ENCODE results near the gene TFDP2. TPM values are rescaled to one million over a fixed set of nuclear protein-coding genes. Genes with fewer than 3 reads are reported as not detected.
"Not testable (repeated sequence)": the region's sequence is repeated elsewhere in the genome, so short reads cannot be mapped to it uniquely, and the experiment has no call there.

Gene TFDP2
- total RNA-seq, 1 donor from 2014 or later = 69.0 TPM

DNA sequence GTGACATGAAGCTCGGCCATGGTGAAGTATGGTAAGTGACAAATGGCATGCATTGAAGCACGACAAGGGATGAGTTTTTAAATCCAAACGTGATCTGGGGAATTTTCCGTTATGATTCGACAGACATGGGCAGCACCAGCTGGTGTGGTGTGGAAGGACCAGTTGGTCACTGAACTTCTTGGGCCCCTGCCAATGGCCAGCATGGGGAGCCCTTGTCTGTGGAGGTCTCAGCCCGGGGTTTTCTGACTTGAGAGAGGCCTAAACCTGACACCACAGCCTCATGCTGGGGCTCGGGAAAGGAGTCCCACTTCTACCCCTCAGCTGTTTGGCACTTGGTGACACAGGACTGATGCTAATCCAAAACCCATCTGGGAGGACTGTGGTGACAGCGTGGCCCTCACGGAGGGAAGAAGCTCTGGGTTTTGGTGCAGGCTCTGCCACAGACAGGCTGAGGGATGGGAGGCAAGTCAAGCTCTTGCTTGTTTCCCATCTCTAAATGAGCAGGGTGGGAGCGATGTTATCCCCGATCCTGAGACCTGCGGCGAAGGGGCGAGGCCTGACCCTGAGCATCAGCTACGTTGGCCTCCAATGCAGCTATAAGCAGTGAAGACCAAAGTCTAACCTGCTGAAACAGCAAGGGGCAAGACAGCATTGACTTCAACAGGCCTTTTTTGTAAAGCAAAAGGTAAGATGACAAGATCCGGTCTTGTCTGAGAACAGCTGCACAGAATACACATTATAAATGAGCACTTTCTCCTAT is 203.4 kb downstream of the TFDP2 start:
- ATAC-seq = no peak
- intact Hi-C loops (cut with DNase I) = no loop called here
- no peak for DNase-seq (ENCODE audit: low spot score)

DNA sequence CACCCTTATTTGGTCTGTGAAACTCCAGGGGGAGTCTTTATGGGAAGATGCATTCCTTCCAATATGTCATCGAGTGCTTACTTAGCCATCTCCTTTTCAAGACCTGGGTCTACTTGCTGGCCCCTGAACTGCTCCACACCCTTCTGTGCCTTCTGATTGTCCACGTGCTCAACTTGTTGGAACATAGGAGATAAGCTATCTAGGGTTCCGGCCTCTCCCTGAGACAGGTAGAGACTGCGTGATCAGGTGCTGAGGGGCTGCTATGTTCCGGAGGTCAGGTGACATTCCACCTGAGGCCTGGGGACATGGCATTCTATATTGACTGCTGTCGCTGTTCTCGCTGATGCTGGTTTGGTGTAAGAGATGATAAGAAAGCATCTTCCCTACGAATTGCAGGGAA is 207.3 kb downstream of the TFDP2 start:
- intact Hi-C loops (cut with DNase I) = no loop called here
- no peak for DNase-seq (ENCODE audit: low spot score)
- no peak for ATAC-seq

DNA sequence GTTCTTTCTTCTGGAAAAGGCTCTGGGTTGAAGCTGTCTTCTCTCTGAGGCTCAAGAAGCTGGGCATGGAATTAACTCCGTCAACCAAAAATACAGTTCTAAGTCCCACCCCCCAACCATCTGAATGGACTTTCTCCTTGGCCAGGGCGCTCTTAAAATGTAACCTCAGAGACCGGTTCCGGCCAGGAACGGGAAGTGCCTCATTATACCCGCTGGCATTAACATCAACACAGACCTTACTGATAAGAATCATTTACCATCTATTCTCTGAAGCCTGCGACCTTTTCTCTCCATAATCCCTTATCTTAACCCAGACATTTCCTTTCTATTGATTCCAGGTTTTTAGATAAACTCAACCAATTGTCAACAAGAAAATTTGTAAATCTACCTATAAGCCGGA is 208.3 kb downstream of the TFDP2 start:
- intact Hi-C loops (cut with DNase I) = no loop called here
- ATAC-seq = no peak
- no peak for DNase-seq (ENCODE audit: low spot score)

DNA sequence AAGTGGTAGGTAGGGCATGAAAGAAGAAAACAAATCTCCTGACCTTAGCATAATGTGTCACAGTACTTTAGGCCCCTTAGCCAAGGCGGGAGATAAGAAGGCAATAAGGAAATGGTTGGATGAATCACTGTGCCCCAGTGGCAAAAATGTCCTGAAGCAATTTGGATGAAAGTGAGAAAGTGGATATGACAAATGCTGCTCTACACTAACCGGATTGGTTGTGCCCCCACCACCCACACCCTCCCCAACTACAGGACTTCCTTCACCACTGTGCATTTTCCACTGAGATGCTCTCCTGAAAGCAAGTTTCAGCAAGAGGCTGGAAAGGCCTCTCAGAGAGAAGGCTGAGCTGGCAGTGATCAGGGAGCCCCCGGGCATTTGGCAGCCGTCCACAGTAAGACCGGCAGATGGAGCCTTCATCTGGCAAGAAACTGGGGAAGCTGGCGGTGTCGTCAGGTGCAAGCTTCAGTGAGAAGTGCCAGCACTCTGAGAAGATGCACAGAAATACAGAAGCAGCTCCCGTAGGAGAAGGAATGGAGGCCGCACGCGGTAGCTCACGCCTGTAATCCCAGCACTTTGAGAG is 209.1 kb downstream of the TFDP2 start:
- intact Hi-C loops (cut with DNase I) = no loop called here
- DNase-seq (ENCODE audit: low spot score) = no peak
- ATAC-seq = no peak

DNA sequence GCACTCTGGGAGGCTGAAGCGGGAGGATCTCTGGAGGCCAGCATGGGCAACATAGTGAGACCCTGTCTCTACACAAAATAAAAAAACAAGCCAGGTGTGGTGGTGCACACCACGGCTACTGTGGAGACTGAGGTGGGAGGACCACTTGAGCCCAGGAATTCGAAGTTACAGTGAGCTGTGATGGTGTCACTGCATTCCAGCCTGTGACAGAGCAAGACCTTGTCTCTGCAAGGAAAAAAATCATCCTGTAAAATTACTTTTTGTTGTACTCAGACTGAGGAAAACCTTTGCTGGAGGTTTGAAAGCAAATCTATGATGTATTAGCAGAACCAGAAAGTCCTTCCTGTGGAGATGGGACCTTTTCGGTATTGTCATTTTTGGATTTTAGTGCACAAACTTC is 209.6 kb downstream of the TFDP2 start:
- intact Hi-C loops (cut with DNase I) = no loop called here
- no peak for DNase-seq (ENCODE audit: low spot score)
- ATAC-seq = no peak

DNA sequence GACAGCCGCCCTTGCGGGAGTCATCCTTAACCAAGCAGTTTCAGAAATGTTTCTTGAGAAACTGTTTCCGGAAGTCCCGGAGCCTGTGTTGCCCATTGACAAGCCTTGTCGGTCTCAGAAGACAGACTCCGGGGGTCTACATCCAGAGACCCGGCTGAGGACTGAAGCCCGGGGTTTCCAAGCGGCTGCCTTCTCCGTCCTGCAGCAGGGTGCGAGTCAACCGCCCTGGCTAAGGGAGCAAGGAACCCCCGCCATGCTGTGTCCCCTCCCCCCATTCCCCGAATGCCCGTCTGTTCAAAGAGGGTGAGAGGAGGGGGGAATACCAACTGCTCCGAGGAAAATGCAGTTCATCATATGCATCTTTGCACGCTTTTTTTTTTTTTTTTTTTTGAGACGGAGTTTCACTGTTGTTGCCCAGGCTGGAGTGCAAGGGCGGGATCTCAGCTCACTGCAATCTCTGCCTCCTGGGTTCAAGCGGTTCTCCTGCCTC is 211.3 kb downstream of the TFDP2 start:
- DNase-seq (ENCODE audit: low spot score) = no peak
- ATAC-seq = no peak
- intact Hi-C loops (cut with DNase I) = no loop called here

DNA sequence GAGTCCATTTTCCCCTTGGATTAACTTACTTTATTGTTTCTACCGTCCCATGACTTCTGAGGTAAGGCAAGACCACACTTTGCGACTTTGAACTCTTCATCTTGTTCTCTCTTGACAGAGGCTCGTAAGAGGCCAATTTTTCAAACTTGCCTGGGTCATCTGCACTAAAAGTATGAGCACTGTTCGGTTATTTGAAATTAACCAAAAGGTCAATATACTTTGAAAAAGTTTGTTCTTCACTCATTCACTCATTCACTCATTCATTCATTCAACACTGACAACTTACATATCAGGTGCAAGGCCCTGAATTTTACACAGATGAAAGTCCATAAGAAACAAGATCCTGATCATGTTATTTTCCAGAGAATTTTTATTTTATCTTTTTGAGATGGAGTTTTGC is 215.0 kb downstream of the TFDP2 start:
- ATAC-seq = no peak
- intact Hi-C loops (cut with DNase I) = no loop called here

DNA sequence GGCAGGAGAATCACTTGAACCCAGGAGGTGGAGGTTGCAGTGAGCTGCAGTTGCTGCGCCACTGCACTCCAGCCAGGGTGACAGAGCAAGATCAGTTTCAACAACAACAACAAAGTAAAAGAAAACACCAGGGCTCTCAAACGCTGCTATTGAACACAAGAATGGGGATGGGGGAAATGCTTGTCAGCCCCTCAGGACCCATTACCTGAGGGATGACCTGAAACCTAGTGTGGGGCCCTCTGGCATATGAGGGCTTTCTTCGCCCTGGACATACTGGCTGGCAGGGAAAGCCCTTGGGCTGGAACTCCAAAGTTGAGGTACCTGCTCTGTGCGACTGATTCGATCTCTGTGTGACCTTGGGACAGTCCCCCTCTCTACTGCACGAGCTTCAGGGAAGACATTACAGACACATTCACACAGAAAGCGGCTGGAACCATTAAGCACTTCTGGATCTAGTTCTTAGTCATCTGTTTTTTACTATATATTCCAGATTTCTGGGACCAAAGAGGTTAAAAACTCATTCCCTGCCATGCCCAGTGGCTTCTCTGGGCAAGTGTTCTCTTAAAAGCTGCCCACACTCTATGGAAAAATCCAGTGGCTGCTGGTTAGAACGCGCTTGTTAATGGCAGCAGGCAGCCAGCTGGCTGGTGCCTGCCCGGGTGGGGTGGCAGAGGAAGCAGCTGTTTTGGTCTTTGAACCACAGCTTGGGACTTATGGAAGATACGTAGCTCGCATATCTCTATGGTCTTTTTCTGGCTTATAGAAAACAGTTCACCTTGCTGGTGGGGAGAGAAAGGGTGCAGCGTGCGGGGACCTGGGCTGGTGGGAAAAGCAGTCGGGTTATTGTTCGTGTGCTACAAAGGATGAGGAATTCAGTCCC is 215.7 kb downstream of the TFDP2 start:
- intact Hi-C loops (cut with DNase I) = no loop called here
- ATAC-seq (no peak), DNase-seq (ENCODE audit: low spot score) (no peak)

More for the DNA sequence above, 215.0 kb downstream of the TFDP2 start:
- DNase-seq (ENCODE audit: low spot score) = no peak

DNA sequence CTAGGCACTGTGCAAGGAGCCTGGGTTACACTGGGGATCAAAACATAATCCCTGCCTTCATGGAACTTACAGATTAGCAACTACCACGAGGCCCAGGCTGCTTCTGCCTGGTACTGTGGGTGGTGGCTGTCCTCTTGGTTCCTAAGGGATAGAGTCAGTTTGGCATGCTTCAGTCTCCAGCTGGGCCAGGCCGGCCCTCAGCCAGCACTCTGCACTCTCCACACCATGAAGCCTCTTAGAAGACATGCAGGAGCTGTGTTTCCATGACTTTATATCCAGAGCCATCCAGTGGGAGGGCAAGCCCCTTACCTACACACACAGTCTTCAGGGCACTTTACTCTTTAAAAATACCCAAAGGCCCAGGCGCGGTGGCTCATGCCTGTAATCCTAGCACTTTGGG is 218.5 kb downstream of the TFDP2 start:
- intact Hi-C loops (cut with DNase I) = no loop called here
- ATAC-seq = no peak
- no peak for DNase-seq (ENCODE audit: low spot score)

DNA sequence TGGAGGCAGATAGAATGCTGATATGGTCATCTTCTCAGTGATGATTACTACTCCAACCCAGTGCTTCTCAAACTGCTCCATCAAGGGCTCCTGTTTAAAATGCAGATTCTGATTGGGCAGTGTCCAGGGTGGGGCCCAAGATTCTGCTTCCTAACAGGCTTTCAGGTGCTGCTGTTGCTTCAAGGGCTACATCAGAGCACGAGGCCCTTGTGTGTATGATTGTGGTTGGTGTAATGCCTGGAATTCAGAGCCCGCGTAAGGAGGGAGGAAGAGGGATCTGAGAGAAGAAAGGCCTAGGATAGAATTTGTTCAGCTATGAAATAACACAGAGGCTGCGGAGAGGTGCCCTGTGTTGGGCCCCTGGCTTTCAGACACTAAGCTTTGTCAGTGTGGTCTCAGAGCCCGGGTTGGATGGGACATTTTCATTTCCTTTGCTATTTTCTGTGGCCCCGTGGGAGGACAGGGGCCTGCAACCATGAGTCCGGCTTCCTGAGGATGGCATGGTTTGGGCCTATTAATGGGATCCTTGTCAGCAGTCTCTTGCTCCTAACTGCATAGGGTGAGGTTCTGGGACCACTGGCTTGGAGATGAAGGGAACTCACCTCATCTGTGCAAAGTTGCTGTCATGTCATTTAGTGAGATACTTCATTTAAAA is 219.9 kb downstream of the TFDP2 start:
- no peak for DNase-seq (ENCODE audit: low spot score)
- intact Hi-C loops (cut with DNase I) = no loop called here
- ATAC-seq = no peak

DNA sequence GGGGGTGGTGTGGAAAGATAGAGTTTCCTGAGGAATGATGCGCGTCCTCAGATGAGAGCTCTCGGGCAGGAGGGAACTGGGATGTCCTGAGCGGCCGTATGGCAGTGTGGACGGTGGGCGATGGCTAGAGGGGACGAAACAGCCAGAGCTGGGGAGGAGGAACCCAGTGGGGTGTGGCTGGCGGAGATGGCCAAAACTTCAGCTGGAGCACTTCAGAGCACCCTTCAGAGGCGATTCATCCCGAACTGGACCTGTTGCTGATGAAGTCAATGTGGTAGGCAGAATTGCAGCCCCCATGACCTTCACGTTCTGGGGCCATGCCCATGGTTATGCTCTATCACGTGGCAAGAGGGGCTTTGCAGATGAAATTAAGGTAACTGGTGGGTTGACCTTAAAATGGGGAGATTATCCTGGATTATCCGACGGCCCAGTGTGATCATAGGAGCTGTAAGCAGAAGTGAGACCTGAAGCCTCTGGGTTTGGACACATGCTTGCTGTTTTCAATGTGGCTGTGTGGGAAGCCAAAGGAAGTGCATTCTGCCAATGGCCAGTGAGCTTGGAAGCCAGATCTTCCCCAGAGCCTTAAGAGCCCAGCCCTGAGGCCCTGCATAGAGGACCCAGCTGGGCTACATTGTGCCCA is 220.6 kb downstream of the TFDP2 start:
- ATAC-seq = no peak
- DNase-seq (ENCODE audit: low spot score) = no peak
- intact Hi-C loops (cut with DNase I) = no loop called here

DNA sequence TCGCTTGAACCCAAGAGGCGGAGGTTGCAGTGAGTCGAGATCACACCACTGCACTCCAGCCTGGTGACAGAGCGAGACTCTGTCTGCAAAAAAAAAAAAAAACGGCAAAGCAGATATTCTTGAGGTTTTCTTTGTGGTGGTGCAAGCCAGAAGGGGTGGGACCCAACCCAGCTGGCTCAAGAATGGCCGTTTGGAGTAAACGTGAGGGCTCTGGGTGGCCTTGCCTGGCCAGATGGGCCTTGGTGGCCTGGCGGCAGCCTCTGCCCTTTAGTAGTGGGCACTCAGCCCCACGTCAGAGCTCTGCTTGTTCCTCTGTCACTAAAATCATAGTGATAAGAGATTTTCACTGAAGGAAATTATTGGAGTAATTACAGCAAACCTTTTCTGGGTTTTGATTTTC is 222.4 kb downstream of the TFDP2 start:
- no peak for DNase-seq (ENCODE audit: low spot score)
- intact Hi-C loops (cut with DNase I) = no loop called here
- peak; percentile 43 for ATAC-seq

DNA sequence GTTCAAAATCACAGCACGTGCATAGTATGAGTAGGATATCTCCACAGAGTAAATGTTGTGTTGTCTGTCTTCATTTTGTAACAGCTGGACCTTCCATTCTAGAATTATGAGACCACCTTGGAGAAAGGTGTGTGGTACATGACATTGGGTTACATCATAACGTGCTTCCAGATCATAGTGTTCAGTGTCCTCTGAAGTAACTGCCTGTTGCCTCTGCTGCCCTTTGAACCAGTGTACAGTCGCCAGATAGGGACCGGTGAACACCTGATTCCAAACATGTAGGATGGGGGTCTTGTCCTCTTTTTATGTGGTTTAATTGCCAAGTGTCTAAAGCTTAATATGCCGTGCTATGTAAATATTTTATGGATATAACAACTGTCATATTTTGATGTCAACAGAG is 223.7 kb downstream of the TFDP2 start:
- intact Hi-C loops (cut with DNase I); DNase-seq (ENCODE audit: low spot score); ATAC-seq: not testable (repeated sequence)

DNA sequence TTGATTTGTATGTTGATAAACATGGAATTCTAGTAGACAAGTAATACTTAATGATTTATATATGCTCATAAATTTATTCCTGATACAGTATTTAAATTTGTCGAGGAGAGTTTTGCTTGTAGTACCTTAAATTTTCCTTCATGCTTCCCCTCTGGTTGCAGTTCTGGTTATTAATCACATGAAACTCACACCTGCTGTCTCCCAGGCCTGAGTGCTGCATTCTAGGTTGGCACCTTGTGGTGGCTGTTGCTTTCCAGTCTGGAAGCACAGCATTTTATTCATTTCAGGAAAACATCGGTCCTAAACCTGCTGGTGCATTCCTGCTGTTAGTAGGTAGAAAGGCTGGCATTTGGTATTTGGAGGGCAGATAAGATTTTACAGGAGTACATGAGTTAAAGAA is 228.0 kb downstream of the TFDP2 start:
- no peak for ATAC-seq
- intact Hi-C loops (cut with DNase I) = no loop called here

DNA sequence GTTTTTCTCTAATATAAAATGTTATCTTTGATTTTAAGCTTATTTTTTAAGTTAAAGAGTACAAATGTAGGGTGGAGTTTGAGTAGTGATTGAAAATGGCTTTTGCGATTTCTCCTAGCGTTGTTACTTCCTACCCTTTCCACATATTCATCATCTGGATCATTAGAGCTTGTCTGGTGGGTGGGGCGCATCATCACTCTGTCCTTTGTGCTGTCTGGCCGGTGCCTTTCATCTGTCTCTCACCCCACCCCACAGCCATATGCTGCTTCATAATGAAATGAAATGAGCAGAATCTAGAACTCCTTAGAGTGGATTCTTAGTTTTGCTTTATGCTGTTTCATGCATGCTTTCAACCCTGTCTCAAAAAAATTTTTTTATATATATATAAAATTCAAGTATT is 228.6 kb downstream of the TFDP2 start:
- intact Hi-C loops (cut with DNase I) = no loop called here
- no peak for DNase-seq (ENCODE audit: low spot score)
- no peak for ATAC-seq

More for the DNA sequence above, 228.0 kb downstream of the TFDP2 start:
- DNase-seq (ENCODE audit: low spot score) = no peak

DNA sequence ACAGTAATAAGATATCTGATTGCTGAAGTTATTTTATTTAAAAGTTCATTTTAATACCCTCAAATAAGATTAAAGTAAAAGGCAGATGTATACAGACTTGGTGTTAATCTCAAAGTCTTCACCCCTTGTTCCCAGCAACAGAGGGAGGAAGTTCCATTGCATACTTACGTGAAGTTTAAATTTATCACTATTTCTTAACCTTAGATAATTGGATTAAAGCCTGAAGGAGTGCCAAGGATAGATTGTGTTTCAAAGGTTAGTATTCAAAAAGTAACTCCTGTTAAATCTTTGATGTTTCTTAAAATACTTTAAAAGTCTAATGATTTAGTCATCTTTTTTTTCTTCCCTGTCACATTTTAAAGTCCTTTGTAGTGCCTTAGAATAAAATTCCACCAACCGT is 233.6 kb downstream of the TFDP2 start:
- no peak for ATAC-seq
- DNase-seq (ENCODE audit: low spot score) = no peak
- intact Hi-C loops (cut with DNase I) = no loop called here

DNA sequence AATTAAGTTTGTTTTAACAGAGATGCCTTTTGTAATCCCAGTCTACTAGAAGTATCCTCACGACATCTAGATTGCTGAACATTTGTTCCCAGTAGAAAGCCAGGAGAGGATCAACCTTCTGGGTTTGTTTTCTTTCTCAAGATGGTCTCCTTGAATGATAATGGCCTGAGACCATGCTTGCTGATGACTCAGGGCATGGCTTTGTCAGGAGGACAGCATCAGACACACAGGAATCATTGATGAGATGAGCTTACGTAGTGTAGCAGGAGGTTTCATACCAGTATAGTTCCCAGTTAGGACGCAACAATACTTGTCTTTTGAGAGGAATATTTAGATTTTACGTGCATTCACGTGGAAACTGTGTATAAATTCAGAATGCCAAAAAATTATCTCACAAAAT is 234.3 kb downstream of the TFDP2 start:
- intact Hi-C loops (cut with DNase I) = no loop called here
- DNase-seq (ENCODE audit: low spot score) = no peak
- ATAC-seq = no peak

DNA sequence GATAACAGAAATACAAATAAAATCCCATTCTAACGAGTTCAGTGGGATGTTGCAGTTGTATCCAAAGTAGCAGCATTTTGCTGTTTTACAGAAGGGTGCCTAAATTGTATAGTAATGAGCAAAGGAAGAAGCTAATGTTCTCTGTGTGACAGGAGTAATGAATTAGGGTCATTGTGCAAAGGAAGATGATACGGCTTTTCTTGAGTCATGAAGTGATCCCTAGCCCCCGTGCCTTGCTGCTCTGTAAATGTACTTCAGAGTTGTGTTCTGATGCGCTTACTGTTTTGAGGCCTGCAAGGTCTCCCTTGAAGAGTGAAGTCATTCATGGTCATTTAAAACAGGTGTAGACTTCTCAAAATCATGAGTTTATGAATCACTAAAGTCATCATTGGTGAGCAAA is 235.0 kb downstream of the TFDP2 start:
- intact Hi-C loops (cut with DNase I) = no loop called here
- DNase-seq (ENCODE audit: low spot score) (no peak), ATAC-seq (no peak)
